Measurements from ENCODE around the gene RALGPS1. TPM values are rescaled to one million over a fixed set of nuclear protein-coding genes. Genes with fewer than 3 reads are reported as not detected.

Gene RALGPS1
- total and polyA plus RNA-seq, 2 of the 13 experiments (the other 11 are each of a cell fraction or from before 2014, with no cell fraction given) = 3.7 to 6.5 TPM

DNA sequence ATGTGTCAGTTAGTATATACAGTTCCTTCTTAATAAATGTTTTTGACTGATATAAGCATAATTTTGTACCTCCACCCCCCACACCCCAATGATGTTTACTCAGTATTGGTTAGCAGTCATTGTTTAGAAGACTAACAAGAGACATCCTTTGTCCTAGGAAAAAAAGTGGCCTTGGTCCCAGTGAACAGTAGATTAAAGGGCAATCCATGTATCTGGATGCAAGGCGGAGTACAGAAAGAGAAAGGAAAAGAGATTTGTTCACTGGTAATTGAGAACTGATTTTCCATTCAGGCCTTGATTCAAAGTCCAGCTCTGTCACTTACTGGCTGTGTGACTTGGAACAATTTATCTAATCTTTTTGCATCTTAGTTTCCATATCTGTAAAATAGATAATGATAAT, 4.6 kb downstream of the RALGPS1 start (continued):
- TF ChIP-seq MYNN (CRISPR knock-in tag; IDR thresholded peaks at IDR 0.05; ENCODE audit: low read depth) (no peak), ZNF496 (CRISPR knock-in tag; IDR thresholded peaks at IDR 0.05; ENCODE audit: insufficient replicate concordance) (no peak), ZMYM2 (CRISPR knock-in tag; IDR thresholded peaks at IDR 0.05) (no peak), KLF15 (CRISPR knock-in tag; IDR thresholded peaks at IDR 0.05; ENCODE audit: borderline replicate concordance) (no peak), ZNF564 (CRISPR knock-in tag; IDR thresholded peaks at IDR 0.05) (no peak), SRSF4 (IDR thresholded peaks at IDR 0.05; ENCODE audit: low read depth, low read length, poor library complexity, severe bottlenecking) (no peak), ZNF263 (CRISPR knock-in tag; IDR thresholded peaks at IDR 0.05) (no peak), ASH2L (IDR thresholded peaks at IDR 0.05; ENCODE audit: insufficient read length, low read depth, low read length) (peak; percentile 34), MXI1 (IDR thresholded peaks at IDR 0.05; ENCODE audit: borderline replicate concordance, low read depth, low read length) (peak; percentile 15; the same call in 1 of the 3 replicates), ZNF17 (CRISPR knock-in tag; IDR thresholded peaks at IDR 0.05) (no peak), ZNF788 (CRISPR knock-in tag; IDR thresholded peaks at IDR 0.05; ENCODE audit: borderline replicate concordance) (no peak), ZNF33A (CRISPR knock-in tag; IDR thresholded peaks at IDR 0.05; ENCODE audit: borderline replicate concordance) (no peak), SALL1 (CRISPR knock-in tag; IDR thresholded peaks at IDR 0.05) (peak; percentile 40; the same call in 1 of the 2 replicates)
- TF ChIP-seq, protein P1, sequence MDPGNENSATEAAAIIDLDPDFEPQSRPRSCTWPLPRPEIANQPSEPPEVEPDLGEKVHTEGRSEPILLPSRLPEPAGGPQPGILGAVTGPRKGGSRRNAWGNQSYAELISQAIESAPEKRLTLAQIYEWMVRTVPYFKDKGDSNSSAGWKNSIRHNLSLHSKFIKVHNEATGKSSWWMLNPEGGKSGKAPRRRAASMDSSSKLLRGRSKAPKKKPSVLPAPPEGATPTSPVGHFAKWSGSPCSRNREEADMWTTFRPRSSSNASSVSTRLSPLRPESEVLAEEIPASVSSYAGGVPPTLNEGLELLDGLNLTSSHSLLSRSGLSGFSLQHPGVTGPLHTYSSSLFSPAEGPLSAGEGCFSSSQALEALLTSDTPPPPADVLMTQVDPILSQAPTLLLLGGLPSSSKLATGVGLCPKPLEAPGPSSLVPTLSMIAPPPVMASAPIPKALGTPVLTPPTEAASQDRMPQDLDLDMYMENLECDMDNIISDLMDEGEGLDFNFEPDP (CRISPR knock-in tag; conservative IDR thresholded peaks at IDR 0.05) = no peak
- TF ChIP-seq, protein P2, sequence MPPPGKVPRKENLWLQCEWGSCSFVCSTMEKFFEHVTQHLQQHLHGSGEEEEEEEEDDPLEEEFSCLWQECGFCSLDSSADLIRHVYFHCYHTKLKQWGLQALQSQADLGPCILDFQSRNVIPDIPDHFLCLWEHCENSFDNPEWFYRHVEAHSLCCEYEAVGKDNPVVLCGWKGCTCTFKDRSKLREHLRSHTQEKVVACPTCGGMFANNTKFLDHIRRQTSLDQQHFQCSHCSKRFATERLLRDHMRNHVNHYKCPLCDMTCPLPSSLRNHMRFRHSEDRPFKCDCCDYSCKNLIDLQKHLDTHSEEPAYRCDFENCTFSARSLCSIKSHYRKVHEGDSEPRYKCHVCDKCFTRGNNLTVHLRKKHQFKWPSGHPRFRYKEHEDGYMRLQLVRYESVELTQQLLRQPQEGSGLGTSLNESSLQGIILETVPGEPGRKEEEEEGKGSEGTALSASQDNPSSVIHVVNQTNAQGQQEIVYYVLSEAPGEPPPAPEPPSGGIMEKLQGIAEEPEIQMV (CRISPR knock-in tag; IDR thresholded peaks at IDR 0.05; ENCODE audit: low read depth) = no peak
- TF ChIP-seq, protein P3, sequence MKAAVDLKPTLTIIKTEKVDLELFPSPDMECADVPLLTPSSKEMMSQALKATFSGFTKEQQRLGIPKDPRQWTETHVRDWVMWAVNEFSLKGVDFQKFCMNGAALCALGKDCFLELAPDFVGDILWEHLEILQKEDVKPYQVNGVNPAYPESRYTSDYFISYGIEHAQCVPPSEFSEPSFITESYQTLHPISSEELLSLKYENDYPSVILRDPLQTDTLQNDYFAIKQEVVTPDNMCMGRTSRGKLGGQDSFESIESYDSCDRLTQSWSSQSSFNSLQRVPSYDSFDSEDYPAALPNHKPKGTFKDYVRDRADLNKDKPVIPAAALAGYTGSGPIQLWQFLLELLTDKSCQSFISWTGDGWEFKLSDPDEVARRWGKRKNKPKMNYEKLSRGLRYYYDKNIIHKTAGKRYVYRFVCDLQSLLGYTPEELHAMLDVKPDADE (CRISPR knock-in tag; IDR thresholded peaks at IDR 0.05) = no peak
- TF ChIP-seq, protein P4, sequence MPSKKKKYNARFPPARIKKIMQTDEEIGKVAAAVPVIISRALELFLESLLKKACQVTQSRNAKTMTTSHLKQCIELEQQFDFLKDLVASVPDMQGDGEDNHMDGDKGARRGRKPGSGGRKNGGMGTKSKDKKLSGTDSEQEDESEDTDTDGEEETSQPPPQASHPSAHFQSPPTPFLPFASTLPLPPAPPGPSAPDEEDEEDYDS (CRISPR knock-in tag; IDR thresholded peaks at IDR 0.05) = no peak
- TF ChIP-seq, protein P5, sequence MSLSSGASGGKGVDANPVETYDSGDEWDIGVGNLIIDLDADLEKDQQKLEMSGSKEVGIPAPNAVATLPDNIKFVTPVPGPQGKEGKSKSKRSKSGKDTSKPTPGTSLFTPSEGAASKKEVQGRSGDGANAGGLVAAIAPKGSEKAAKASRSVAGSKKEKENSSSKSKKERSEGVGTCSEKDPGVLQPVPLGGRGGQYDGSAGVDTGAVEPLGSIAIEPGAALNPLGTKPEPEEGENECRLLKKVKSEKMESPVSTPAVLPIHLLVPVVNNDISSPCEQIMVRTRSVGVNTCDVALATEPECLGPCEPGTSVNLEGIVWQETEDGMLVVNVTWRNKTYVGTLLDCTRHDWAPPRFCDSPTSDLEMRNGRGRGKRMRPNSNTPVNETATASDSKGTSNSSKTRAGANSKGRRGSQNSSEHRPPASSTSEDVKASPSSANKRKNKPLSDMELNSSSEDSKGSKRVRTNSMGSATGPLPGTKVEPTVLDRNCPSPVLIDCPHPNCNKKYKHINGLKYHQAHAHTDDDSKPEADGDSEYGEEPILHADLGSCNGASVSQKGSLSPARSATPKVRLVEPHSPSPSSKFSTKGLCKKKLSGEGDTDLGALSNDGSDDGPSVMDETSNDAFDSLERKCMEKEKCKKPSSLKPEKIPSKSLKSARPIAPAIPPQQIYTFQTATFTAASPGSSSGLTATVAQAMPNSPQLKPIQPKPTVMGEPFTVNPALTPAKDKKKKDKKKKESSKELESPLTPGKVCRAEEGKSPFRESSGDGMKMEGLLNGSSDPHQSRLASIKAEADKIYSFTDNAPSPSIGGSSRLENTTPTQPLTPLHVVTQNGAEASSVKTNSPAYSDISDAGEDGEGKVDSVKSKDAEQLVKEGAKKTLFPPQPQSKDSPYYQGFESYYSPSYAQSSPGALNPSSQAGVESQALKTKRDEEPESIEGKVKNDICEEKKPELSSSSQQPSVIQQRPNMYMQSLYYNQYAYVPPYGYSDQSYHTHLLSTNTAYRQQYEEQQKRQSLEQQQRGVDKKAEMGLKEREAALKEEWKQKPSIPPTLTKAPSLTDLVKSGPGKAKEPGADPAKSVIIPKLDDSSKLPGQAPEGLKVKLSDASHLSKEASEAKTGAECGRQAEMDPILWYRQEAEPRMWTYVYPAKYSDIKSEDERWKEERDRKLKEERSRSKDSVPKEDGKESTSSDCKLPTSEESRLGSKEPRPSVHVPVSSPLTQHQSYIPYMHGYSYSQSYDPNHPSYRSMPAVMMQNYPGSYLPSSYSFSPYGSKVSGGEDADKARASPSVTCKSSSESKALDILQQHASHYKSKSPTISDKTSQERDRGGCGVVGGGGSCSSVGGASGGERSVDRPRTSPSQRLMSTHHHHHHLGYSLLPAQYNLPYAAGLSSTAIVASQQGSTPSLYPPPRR (CRISPR knock-in tag; IDR thresholded peaks at IDR 0.05; ENCODE audit: borderline replicate concordance) = no peak; the same call in 1 of the 2 replicates

All from HepG2 (cell line).